ENCODE measurements around the gene BPIFB3.

BPIFB3 gene

GRCh38 chr20:33053291-33054106 lies at the start of gene BPIFB3:
Gene BPIFB3, plus strand, starts transcription at chr20:33053903. Its CDS starts 1,533 bp downstream, at chr20:33055436.
- DNase-seq (ENCODE audit: low read depth), result no peak

- DNase-seq (ENCODE audit: low read depth), result no peak
Observed at GRCh38 chr20:33004141-33004751, 49.5 kb upstream of the BPIFB3 start, which contains the start of gene SUN5. Gene SUN5, minus strand, starts transcription at chr20:33004433. Its CDS starts 93 bp downstream, at chr20:33004340.

GRCh38 chr20:33005132-33005566 lies 48.6 kb upstream of the BPIFB3 start:
- DNase-seq (ENCODE audit: low read depth), result no peak

GRCh38 chr20:33005908-33006775 lies 47.6 kb upstream of the BPIFB3 start:
- DNase-seq (ENCODE audit: low read depth), result no peak

GRCh38 chr20:33006776-33007375 lies 46.8 kb upstream of the BPIFB3 start:
- DNase-seq (ENCODE audit: low read depth), result no peak

GRCh38 chr20:33007376-33008335 lies 46.0 kb upstream of the BPIFB3 start, which contains the start of gene BPIFB2:
Gene BPIFB2, plus strand, starts transcription at chr20:33007704. Its CDS starts 871 bp downstream, at chr20:33008575.
- DNase-seq (ENCODE audit: low read depth), result no peak

- no peak for DNase-seq (ENCODE audit: low read depth)
Observed at GRCh38 chr20:33008336-33009213, 45.1 kb upstream of the BPIFB3 start.

- no peak for DNase-seq (ENCODE audit: low read depth)
Observed at GRCh38 chr20:33009214-33010132, 44.2 kb upstream of the BPIFB3 start.

GRCh38 chr20:33010133-33010504 lies 43.6 kb upstream of the BPIFB3 start:
- DNase-seq (ENCODE audit: low read depth), result no peak

GRCh38 chr20:33010674-33011449 lies 42.8 kb upstream of the BPIFB3 start:
- no peak for DNase-seq (ENCODE audit: low read depth)

GRCh38 chr20:33012327-33013189 lies 41.1 kb upstream of the BPIFB3 start:
- no peak for DNase-seq (ENCODE audit: low read depth)

GRCh38 chr20:33013701-33014326 lies 39.9 kb upstream of the BPIFB3 start:
- DNase-seq (ENCODE audit: low read depth), result no peak

- DNase-seq (ENCODE audit: low read depth), result no peak
Observed at GRCh38 chr20:33014336-33015113, 39.2 kb upstream of the BPIFB3 start.

- DNase-seq (ENCODE audit: low read depth), result no peak
Observed at GRCh38 chr20:33015114-33015484, 38.6 kb upstream of the BPIFB3 start.

All from stromal cell of bone marrow (primary cell).